Right lobe of liver (tissue), 6 donors: ENCODE results near the gene ZNF735. TPM values are rescaled to one million over a fixed set of nuclear protein-coding genes. Genes with fewer than 3 reads are reported as not detected.
"Not testable (repeated sequence)": the region's sequence is repeated elsewhere in the genome, so short reads cannot be mapped to it uniquely, and the experiment has no call there.

ENCODE experiments used
- ATAC-seq, 4 donors: fragments of 200-7000 bp; cut with Tn5 transposase; one replicate each; pipeline ENCODE4 v1.9.1; 2020; ENCODE audit warnings: mild to moderate bottlenecking in 4 of 4, moderate library complexity in 4 of 4
- DNase-seq, 3 donors: peaks; one replicate each; pipeline ENCODE4 v3.0.0-alpha.2; 2020
- H3K27ac ChIP-seq, 3 donors: fragments of 200-600 bp; one replicate each; pipeline ENCODE4 v1.8.0; 2022
- H3K27me3 ChIP-seq, 2 donors: fragments of 200-600 bp; one replicate each; pipeline ENCODE4 v1.8.0; 2022
- H3K36me3 ChIP-seq, 4 donors: fragments of 200-600 bp; sonication (generic) in 1 of 4; one replicate each; pipeline versions ENCODE4 v1.5.1 to v1.8.0; 2017 to 2022; ENCODE audit warnings: control low read depth in 1 of 4
- H3K4me1 ChIP-seq, 4 donors: fragments of 200-600 bp; sonication (generic) in 1 of 4; one replicate each; pipeline versions ENCODE4 v1.5.1 to v1.8.0; 2017 to 2022; ENCODE audit warnings: control low read depth in 1 of 4
- H3K4me3 ChIP-seq, 3 donors: fragments of 200-600 bp; one replicate each; pipeline ENCODE4 v1.8.0; 2022
- H3K9me3 ChIP-seq, 4 donors: fragments of 200-600 bp; sonication (generic) in 1 of 4; one replicate each; pipeline versions ENCODE4 v1.5.1 to v1.8.0; 2017 to 2022; ENCODE audit warnings: control low read depth in 1 of 4
- CTCF ChIP-seq, 4 donors: fragments of 200-600 bp in 3 of 4; fragments of 450-650 bp in 1 of 4; IDR thresholded peaks; one replicate each; pipeline versions ENCODE4 v1.5.1 to v1.8.0; 2016 to 2022; ENCODE audit warnings: antibody characterized with exemption in 4 of 4, mild to moderate bottlenecking in 2 of 4
- POLR2A ChIP-seq: fragments of 450-650 bp; IDR thresholded peaks from one replicate; pipeline ENCODE4 v1.6.1; 2017; ENCODE audit warnings: antibody characterized with exemption, mild to moderate bottlenecking
- WGBS: methylation state at CpG from one replicate; pipeline ENCODE4 v1.1.6; 2018; ENCODE audit warnings: low coverage, low lambda C conversion rate; ENCODE audit not compliant: insufficient coverage; ENCODE audit errors: missing lambda C conversion rate; 5-methylcytosine and 5-hydroxymethylcytosine counted together
- intact Hi-C, 2 donors: fragments of 100-400 bp; cut with DNase I; formaldehyde crosslinking; loops; one replicate each; pipeline versions ENCODE4 v1.11.2 to v1.14.1; 2022
- total RNA-seq, 6 experiments: library from RNA; depleted of rRNA in 2 of 6; stranded (reverse); fragments of >200 nt in 2 of 6; fragmentation: NEBNext Ultra II Directional in 3 of 6; extraction: Animal tissue kit (Norgen Biotek cat#: 25700) in 3 of 6; gene quantifications; one replicate each; pipeline versions ENCODE4 v1.1.0 to v1.2.4, GENCODE V29; 2016 to 2023
- donor health status: DM: no; HTN: yes; CAD: no.
- donor health status: DM: no; HTN: no; CAD: no.
- donor health status: DM: no; HTN: no; CAD: no.
- donor health status: DM: no; HTN: yes; CAD: no.
- donor health status: DM: no; HTN: yes; CAD: no.

The ZNF735 gene
- total RNA-seq, 6 experiments from 2014 or later: not detected

- TF ChIP-seq CTCF (IDR thresholded peaks at IDR 0.05) (no peak), POLR2A (no peak)
- no peak for DNase-seq
- H3K27ac ChIP-seq: no peak overlapping the region
- intact Hi-C loops: loop anchor here (5.0 kb wide), 1 partner anchor 433 kb away; no protein-coding TSS in a partner anchor
- WGBS: 69% methylated on average over 4 of the region's 12 CpGs
- no peaks in the 10 kb centered on the region for H3K27me3 ChIP-seq
- H3K4me3 ChIP-seq: no peak overlapping the region
- H3K36me3 ChIP-seq: no peaks in the 10 kb centered on the region
- H3K9me3 ChIP-seq: no peaks in the 10 kb centered on the region
- H3K4me1 ChIP-seq: no peaks in the 10 kb centered on the region
- peak in 1 of 4 donors; percentile 6 for ATAC-seq
These were observed 22.6 kb upstream of the ZNF735 start for GRCh38 chr7:64184376-64184775.

- TF ChIP-seq POLR2A: no peak
- no peak for TF ChIP-seq CTCF (IDR thresholded peaks at IDR 0.05)
- WGBS: 60% methylated on average over 1 of the region's 3 CpGs
- no peaks in the 10 kb centered on the region for H3K27me3 ChIP-seq
- ATAC-seq (no peak), DNase-seq (no peak)
- H3K4me1 ChIP-seq: no peaks in the 10 kb centered on the region
- H3K27ac ChIP-seq: no peak overlapping the region
- H3K9me3 ChIP-seq: no peaks in the 10 kb centered on the region
- H3K36me3 ChIP-seq: no peaks in the 10 kb centered on the region
- H3K4me3 ChIP-seq: no peak overlapping the region
- intact Hi-C loops: no loop called here
These were observed 19.6 kb upstream of the ZNF735 start for GRCh38 chr7:64187408-64187807.

GRCh38 chr7:64192148-64192704 is 14.8 kb upstream of the ZNF735 start:
- H3K9me3 ChIP-seq: no peaks in the 10 kb centered on the region
- TF ChIP-seq CTCF (IDR thresholded peaks at IDR 0.05) (no peak), POLR2A (no peak)
- H3K4me1 ChIP-seq: no peaks in the 10 kb centered on the region
- DNase-seq (no peak), ATAC-seq (peak in 1 of 4 donors; percentile 31)
- no peak overlapping the region for H3K27ac ChIP-seq
- intact Hi-C loops: no loop called here
- no peak overlapping the region for H3K4me3 ChIP-seq
- no peaks in the 10 kb centered on the region for H3K36me3 ChIP-seq
- no peaks in the 10 kb centered on the region for H3K27me3 ChIP-seq
- 87% methylated on average over 3 of the region's 24 CpGs for whole genome bisulfite sequencing

GRCh38 chr7:64192775-64193174 is 14.2 kb upstream of the ZNF735 start:
- peak in 1 of 4 donors; percentile 36 for ATAC-seq
- WGBS: no CpG with 5 or more reads among the region's 8 CpGs
- H3K4me1 ChIP-seq: no peaks in the 10 kb centered on the region
- TF ChIP-seq CTCF (IDR thresholded peaks at IDR 0.05) (no peak), POLR2A (no peak)
- H3K36me3 ChIP-seq: no peaks in the 10 kb centered on the region
- H3K27ac ChIP-seq: no peak overlapping the region
- H3K4me3 ChIP-seq: no peak overlapping the region
- H3K27me3 ChIP-seq: no peaks in the 10 kb centered on the region
- H3K9me3 ChIP-seq: no peaks in the 10 kb centered on the region
- intact Hi-C loops: no loop called here
- DNase-seq: no peak

GRCh38 chr7:64219710-64220298 is 12.8 kb downstream of the ZNF735 start:
- intact Hi-C loops, ATAC-seq, DNase-seq: not testable (repeated sequence)

More at GRCh38 chr7:64219710-64220298, 12.8 kb downstream of the ZNF735 start:
- not testable (repeated sequence) for H3K27me3 ChIP-seq, H3K4me1 ChIP-seq, H3K9me3 ChIP-seq, H3K27ac ChIP-seq, H3K36me3 ChIP-seq, H3K4me3 ChIP-seq
- 76% methylated on average over 5 of the region's 5 CpGs for WGBS
